22Rv1 (cell line): ENCODE measurements around the gene ENPP3.

ENCODE experiments used
- CTCF ChIP-seq: fragments of 450-650 bp; IDR thresholded peaks from 2 replicates; pipeline ENCODE4 v1.5.1; 2017; ENCODE audit warnings: mild to moderate bottlenecking
- ZFX ChIP-seq: fragments of 450-650 bp; IDR thresholded peaks from 2 replicates; pipeline ENCODE4 v1.6.1; 2017; ENCODE audit warnings: antibody characterized with exemption, borderline replicate concordance

- no peak for TF ChIP-seq CTCF
- TF ChIP-seq ZFX, result no peak
Observed at GRCh38 chr6:131682442-131682841, 45.3 kb downstream of the ENPP3 start.
